Neural progenitor cell (in vitro differentiated cells): ENCODE measurements around the gene RPSA. TPM values are rescaled to one million over a fixed set of nuclear protein-coding genes. Genes with fewer than 3 reads are reported as not detected.

ENCODE experiments used
- DNase-seq: peaks from one replicate; pipeline ENCODE4 v3.0.0-alpha.2; 2016; ENCODE audit warnings: low spot score
- H2AFZ ChIP-seq: fragments of 200-600 bp; sonication (generic); replicated peaks from 2 replicates; pipeline ENCODE4 v1.6.1; 2016; ENCODE audit warnings: antibody characterized with exemption
- H3F3A ChIP-seq: fragments of 200-600 bp; sonication (generic); 2 replicates; pipeline ENCODE4 v1.6.1; 2016; ENCODE audit warnings: antibody characterized with exemption, low read depth
- H3K27ac ChIP-seq: fragments of 200-600 bp; sonication (generic); 2 replicates; pipeline ENCODE4 v1.5.1; 2016; ENCODE audit warnings: mild to moderate bottlenecking
- H3K27me3 ChIP-seq: fragments of 200-600 bp; sonication (generic); 2 replicates; pipeline ENCODE4 v1.6.1; 2016; ENCODE audit warnings: mild to moderate bottlenecking, moderate library complexity
- H3K36me3 ChIP-seq: fragments of 200-600 bp; sonication (generic); 2 replicates; pipeline ENCODE4 v1.5.1; 2016
- H3K4me1 ChIP-seq: fragments of 200-600 bp; sonication (generic); 2 replicates; pipeline ENCODE4 v1.6.1; 2016; ENCODE audit warnings: mixed run types
- H3K4me2 ChIP-seq: fragments of 200-600 bp; sonication (generic); 2 replicates; pipeline ENCODE4 v1.6.1; 2016
- H3K4me3 ChIP-seq: fragments of 200-600 bp; sonication (generic); 2 replicates; pipeline ENCODE4 v1.5.1; 2016
- H3K79me2 ChIP-seq: fragments of 200-600 bp; sonication (generic); 2 replicates; pipeline ENCODE4 v1.6.1; 2016; ENCODE audit warnings: low read depth
- H3K9ac ChIP-seq: fragments of 200-600 bp; sonication (generic); 2 replicates; pipeline ENCODE4 v1.6.1; 2016
- H3K9me3 ChIP-seq: fragments of 200-600 bp; sonication (generic); 2 replicates; pipeline ENCODE4 v1.5.1; 2016; ENCODE audit warnings: low read depth
- H4K20me1 ChIP-seq: fragments of 200-600 bp; sonication (generic); 2 replicates; pipeline ENCODE4 v1.6.1; 2016; ENCODE audit warnings: low read depth
- H3K27ac Mint-ChIP-seq: 3 replicates; pipeline ENCODE4 v1.8.0; 2021; ENCODE audit warnings: mixed read lengths
- H3K27me3 Mint-ChIP-seq: 2 replicates; pipeline ENCODE4 v1.8.0; 2022; ENCODE audit warnings: low read depth, mild to moderate bottlenecking, inconsistent platforms, moderate library complexity, mixed read lengths; ENCODE audit not compliant: insufficient read depth
- H3K36me3 Mint-ChIP-seq: 3 replicates; pipeline ENCODE4 v1.8.0; 2021; ENCODE audit warnings: mixed read lengths
- H3K4me1 Mint-ChIP-seq: 3 replicates; pipeline ENCODE4 v1.8.0; 2021; ENCODE audit warnings: mixed read lengths
- H3K4me3 Mint-ChIP-seq: 3 replicates; pipeline ENCODE4 v1.8.0; 2021; ENCODE audit warnings: mild to moderate bottlenecking, moderate library complexity, mixed read lengths
- H3K9me3 Mint-ChIP-seq: 3 replicates; pipeline ENCODE4 v1.8.0; 2020; ENCODE audit warnings: mixed read lengths
- EZH2 ChIP-seq: fragments of 200-600 bp; sonication (generic); IDR thresholded peaks from 2 replicates; pipeline ENCODE4 v1.6.1; 2017; ENCODE audit warnings: antibody characterized with exemption, mild to moderate bottlenecking, moderate library complexity
- EZH2phosphoT487 ChIP-seq: fragments of 200-600 bp; sonication (generic); IDR thresholded peaks from 2 replicates; pipeline ENCODE4 v1.6.1; 2017; ENCODE audit warnings: antibody characterized with exemption
- total RNA-seq: library from RNA; depleted of rRNA; stranded (reverse); fragments of >200 nt; gene quantifications from 2 replicates; pipeline ENCODE4 v1.2.3, GENCODE V29; 2015; ENCODE audit warnings: low replicate concordance
- TF ChIP-seq, protein P1 (sequence below): fragments of 200-600 bp; sonication (generic); IDR thresholded peaks from 2 replicates; pipeline ENCODE4 v1.5.1; 2017; ENCODE audit warnings: antibody characterized with exemption, mild to moderate bottlenecking

The RPSA gene
- total RNA-seq, 1 donor from 2014 or later = 2,504 TPM

DNA sequence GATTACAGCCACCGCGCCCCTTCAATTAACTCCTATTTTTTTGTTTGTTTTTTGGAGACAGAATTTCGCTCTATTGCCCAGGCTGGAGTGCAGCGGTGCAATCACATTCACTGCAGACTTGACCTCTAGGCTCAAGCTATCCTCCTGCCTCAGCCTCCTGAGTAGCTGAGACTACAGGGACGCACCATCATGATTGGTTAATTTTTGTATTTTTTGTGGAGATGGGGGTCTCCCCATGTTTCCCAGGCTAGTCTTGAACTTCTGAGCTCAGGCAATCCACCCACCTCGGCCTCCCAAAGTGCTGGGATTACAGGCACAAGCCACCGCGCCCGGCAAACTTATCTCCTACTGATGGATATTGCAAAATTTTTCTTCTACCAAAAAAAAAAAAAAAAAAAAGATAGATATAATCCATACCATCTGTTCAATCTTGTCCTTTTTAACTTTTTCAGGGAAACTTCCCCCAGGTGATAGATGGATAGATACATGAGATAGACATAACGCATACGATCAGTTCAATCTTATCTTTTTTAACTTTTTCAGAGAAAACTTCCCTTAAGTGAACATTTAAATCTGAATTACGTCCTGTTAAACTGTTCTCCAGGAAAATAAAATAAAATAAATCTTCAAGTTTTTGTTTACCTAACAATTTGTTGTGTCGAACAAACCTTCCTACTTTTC is 693 bp upstream of the RPSA start:
- Histone ChIP-seq H3F3A (peaks cover 40% of the 10 kb centered on the region), H3K79me2 (peaks cover 40% of the 10 kb centered on the region), H2AFZ (peak overlapping the region; percentile 71), H4K20me1 (peaks cover 35% of the 10 kb centered on the region), H3K9ac (peak overlapping the region; percentile 39), H3K4me2 (peak overlapping the region; percentile 89), H3K27me3 (no peaks in the 10 kb centered on the region), H3K9me3 (no peaks in the 10 kb centered on the region), H3K4me3 (peak overlapping the region; percentile 74), H3K4me1 (peaks cover 15% of the 10 kb centered on the region), H3K27ac (peak overlapping the region; percentile 71), H3K36me3 (peaks cover 18% of the 10 kb centered on the region)
- H3K4me1 Mint-ChIP-seq = peaks cover 14% of the 10 kb centered on the region
- no peak for DNase-seq
- peak overlapping the region; percentile 96 for H3K27ac Mint-ChIP-seq
- peak overlapping the region; percentile 96 for H3K4me3 Mint-ChIP-seq
- H3K9me3 Mint-ChIP-seq = no peaks in the 10 kb centered on the region
- no peak for TF ChIP-seq EZH2
- peaks cover 5% of the 10 kb centered on the region for H3K27me3 Mint-ChIP-seq
- peaks cover 9% of the 10 kb centered on the region for H3K36me3 Mint-ChIP-seq

DNA sequence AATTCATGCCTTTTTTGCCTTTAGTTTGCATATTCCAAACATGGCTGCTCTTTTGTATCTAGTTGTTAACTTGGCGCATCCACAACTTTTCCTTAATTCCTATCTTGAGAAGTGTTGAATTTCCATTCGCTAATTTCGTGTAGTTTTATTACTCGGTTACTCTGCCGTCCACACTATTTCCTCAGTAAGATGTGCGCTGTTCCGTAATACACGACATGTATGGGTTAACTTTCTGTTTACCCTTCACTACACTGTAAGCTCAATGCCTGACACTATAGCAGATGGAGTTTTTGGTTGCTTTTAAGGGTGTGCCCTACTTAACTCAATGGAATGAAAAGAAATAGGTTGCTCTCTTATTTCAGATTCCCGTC is 724 bp downstream of the RPSA start:
- H3K27ac Mint-ChIP-seq = peak overlapping the region; percentile 9
- no peaks in the 10 kb centered on the region for H3K9me3 ChIP-seq
- peak overlapping the region; percentile 96 for H3K4me3 Mint-ChIP-seq
- peaks cover 40% of the 10 kb centered on the region for H3K79me2 ChIP-seq
- H3K9ac ChIP-seq = peak overlapping the region; percentile 78
- peak overlapping the region; percentile 53 for H3K27ac ChIP-seq
- H3K27me3 Mint-ChIP-seq = peaks cover 5% of the 10 kb centered on the region
- peaks cover 19% of the 10 kb centered on the region for H3K36me3 ChIP-seq
- peaks cover 15% of the 10 kb centered on the region for H3K4me1 ChIP-seq
- peak overlapping the region; percentile 74 for H3K4me3 ChIP-seq
- peaks cover 46% of the 10 kb centered on the region for H4K20me1 ChIP-seq
- H3K27me3 ChIP-seq = no peaks in the 10 kb centered on the region
- TF ChIP-seq EZH2 = no peak
- TF ChIP-seq, protein P1, sequence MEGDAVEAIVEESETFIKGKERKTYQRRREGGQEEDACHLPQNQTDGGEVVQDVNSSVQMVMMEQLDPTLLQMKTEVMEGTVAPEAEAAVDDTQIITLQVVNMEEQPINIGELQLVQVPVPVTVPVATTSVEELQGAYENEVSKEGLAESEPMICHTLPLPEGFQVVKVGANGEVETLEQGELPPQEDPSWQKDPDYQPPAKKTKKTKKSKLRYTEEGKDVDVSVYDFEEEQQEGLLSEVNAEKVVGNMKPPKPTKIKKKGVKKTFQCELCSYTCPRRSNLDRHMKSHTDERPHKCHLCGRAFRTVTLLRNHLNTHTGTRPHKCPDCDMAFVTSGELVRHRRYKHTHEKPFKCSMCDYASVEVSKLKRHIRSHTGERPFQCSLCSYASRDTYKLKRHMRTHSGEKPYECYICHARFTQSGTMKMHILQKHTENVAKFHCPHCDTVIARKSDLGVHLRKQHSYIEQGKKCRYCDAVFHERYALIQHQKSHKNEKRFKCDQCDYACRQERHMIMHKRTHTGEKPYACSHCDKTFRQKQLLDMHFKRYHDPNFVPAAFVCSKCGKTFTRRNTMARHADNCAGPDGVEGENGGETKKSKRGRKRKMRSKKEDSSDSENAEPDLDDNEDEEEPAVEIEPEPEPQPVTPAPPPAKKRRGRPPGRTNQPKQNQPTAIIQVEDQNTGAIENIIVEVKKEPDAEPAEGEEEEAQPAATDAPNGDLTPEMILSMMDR = no peak
- no peak for TF ChIP-seq EZH2phosphoT487
- no peak for DNase-seq
- peaks cover 54% of the 10 kb centered on the region for H3F3A ChIP-seq
- H3K4me1 Mint-ChIP-seq = peaks cover 14% of the 10 kb centered on the region
- peaks cover 18% of the 10 kb centered on the region for H3K36me3 Mint-ChIP-seq
- H3K4me2 ChIP-seq = peak overlapping the region; percentile 89
- no peak overlapping the region for H2AFZ ChIP-seq
- no peaks in the 10 kb centered on the region for H3K9me3 Mint-ChIP-seq

DNA sequence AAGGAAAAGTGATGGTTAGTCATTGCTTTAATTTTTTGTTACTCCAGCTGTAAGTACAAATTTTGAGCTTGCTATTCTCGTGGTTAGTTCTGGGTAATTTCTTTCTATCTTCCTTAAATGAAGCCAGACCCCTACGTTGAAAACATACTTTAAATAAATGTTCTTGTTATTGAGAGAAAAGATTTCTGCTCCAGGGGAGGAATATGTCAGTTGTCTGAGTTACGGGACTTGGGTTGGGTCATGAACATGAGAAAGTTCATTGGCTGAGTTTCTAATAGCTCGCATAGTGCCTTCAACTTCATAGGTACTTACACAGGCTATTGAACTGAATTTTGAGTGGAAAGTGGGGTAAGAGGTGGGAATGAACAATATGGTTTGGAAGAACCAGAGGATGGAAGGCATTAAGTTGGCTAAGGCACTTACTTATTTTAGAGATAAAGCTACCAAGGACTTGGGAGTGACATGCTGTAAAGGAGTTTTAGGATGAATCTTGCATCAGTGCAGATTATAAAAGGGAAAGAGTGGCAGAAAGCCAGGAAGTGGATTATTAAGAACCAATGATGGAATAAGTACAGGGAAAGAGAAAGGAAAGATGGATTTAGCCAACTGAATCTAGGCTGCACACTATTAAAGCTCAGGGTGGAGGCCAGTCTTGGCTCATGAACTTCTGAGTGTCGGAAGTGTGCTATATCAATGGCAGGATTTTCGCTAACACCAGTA is 1.4 kb downstream of the RPSA start:
- peak overlapping the region; percentile 74 for H3K4me3 ChIP-seq
- DNase-seq = no peak
- no peaks in the 10 kb centered on the region for H3K9me3 ChIP-seq
- peaks cover 22% of the 10 kb centered on the region for H3K36me3 ChIP-seq
- no peaks in the 10 kb centered on the region for H3K9me3 Mint-ChIP-seq
- H3K4me3 Mint-ChIP-seq = peak overlapping the region; percentile 96
- H3K36me3 Mint-ChIP-seq = peaks cover 25% of the 10 kb centered on the region
- H2AFZ ChIP-seq = no peak overlapping the region
- H3K4me2 ChIP-seq = peak overlapping the region; percentile 89
- peaks cover 15% of the 10 kb centered on the region for H3K4me1 ChIP-seq
- H3K27ac ChIP-seq = no peak overlapping the region
- H3K27me3 Mint-ChIP-seq = peaks cover 9% of the 10 kb centered on the region
- peaks cover 61% of the 10 kb centered on the region for H3F3A ChIP-seq
- H3K4me1 Mint-ChIP-seq = peaks cover 14% of the 10 kb centered on the region
- H3K79me2 ChIP-seq = peaks cover 40% of the 10 kb centered on the region
- H3K27ac Mint-ChIP-seq = no peak overlapping the region
- peaks cover 50% of the 10 kb centered on the region for H4K20me1 ChIP-seq
- no peak for TF ChIP-seq EZH2phosphoT487
- no peak for TF ChIP-seq EZH2
- TF ChIP-seq, protein P1 = no peak
- H3K27me3 ChIP-seq = no peaks in the 10 kb centered on the region
- no peak overlapping the region for H3K9ac ChIP-seq
